Kidney epithelial cell (primary cell): Measurements from ENCODE around the gene TEK. TPM values are rescaled to one million over a fixed set of nuclear protein-coding genes. Genes with fewer than 3 reads are reported as not detected.

Source experiments
- DNase-seq: peaks from one replicate; pipeline ENCODE4 v3.0.0-alpha.2; 2010; ENCODE audit warnings: low read depth
- H3K27me3 ChIP-seq: 2 replicates; pipeline ENCODE4 v1.6.0; 2011; ENCODE audit warnings: low read length; ENCODE audit not compliant: control insufficient read depth, insufficient read depth
- H3K36me3 ChIP-seq: 2 replicates; pipeline ENCODE4 v1.5.1; 2011; ENCODE audit warnings: low read length; ENCODE audit not compliant: control insufficient read depth, insufficient read depth
- H3K4me3 ChIP-seq: 2 replicates; pipeline ENCODE4 v1.5.1; 2011; ENCODE audit warnings: low read depth, mild to moderate bottlenecking, control low read depth, low read length
- CTCF ChIP-seq: IDR thresholded peaks from 2 replicates; pipeline ENCODE4 v1.5.1; 2011; ENCODE audit warnings: mild to moderate bottlenecking, moderate library complexity, low read length, control low read depth, inconsistent platforms; ENCODE audit not compliant: insufficient read depth, poor library complexity, severe bottlenecking
- total RNA-seq: library from RNA; depleted of rRNA; stranded (reverse); fragments of >200 nt; gene quantifications from 2 replicates; pipeline ENCODE4 v1.2.3, GENCODE V29; 2015

TEK gene
- total RNA-seq, 1 donor from 2014 or later: 0.33 TPM

DNA sequence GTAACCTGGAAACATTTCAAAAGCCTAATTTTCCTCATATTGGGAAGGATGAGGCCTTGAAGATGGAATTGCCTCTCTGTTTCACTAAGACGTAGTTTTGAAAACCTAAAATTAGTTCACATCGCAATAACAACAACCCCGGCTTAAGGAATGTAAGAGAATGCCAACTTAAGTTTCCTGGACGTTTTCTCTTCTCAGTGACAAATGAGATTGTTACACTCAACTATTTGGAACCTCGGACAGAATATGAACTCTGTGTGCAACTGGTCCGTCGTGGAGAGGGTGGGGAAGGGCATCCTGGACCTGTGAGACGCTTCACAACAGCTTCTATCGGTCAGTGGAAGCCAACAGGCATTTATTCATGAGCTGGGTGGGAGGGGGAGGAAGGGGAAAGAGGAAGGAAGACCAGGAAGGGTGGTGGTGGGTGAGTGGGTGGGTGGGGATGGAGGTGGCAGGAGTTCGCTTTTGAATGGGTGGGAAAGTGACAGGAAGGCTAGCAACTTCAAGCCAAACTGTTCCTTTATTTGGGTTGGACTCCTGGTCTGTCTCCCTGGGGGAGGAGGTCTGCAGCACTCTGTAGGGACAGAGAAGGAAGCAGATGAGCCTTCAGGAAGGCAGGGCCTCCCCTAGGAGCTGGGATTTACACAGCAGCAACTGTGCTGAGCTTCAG, 83.4 kb downstream of the TEK start:
- DNase-seq: no peak
- H3K4me3 ChIP-seq: no peak overlapping the region
- H3K27me3 ChIP-seq: no peaks in the 10 kb centered on the region
- no peak for TF ChIP-seq CTCF
- H3K36me3 ChIP-seq: no peaks in the 10 kb centered on the region

DNA sequence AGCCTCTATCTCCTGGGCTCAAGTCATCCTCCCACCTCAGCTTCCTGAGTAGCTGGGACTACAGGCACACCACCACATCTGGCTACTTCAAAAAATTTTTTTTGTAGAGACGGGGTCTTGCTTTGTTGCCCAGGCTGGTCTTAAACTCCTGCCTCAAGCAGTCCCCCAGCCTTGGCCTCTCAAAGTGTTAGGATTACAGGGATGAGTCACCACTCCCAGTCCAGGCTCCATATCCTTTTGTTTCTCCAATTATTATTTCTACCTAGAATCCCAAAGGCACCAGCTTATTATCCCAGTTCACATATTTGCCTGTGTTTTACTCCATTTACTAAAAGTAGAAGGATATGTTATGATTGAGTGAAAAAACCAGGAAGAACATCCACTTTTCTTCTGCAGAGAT, 84.9 kb downstream of the TEK start:
- Histone ChIP-seq H3K36me3 (no peaks in the 10 kb centered on the region), H3K4me3 (no peak overlapping the region), H3K27me3 (no peaks in the 10 kb centered on the region)
- DNase-seq: no peak
- no peak for TF ChIP-seq CTCF

DNA sequence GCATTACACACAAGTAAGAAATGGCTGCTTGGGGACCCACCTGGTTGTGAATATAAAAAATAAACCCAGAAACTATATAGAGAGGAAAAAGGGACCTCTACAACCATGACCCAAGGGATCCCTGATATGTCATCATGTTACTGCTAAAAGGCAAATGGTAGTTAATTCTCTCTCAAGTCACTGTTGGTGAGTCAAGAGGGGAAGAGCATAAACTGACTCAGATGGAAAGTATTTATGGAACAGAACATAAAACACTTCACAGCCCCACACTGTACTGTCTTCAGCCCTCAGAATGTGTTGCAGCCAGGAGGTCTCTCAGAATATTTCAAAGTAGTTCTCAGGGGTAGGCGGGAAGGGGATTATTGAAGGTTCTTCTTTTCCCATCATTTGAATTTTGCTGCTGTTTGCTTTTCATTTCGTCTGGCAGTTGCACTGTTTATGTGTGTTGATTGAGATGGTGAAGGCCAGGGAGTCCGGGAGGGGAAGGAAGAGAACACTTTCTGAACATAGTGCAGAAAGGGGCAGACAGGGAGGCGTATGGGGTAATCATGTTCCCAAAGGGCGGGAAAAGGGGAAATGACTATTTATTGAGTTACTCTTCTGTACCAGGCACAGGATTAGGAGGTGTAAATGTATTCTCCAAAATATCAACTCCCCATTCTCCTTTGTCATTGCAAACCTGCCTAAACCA, 85.5 kb downstream of the TEK start:
- H3K27me3 ChIP-seq: no peaks in the 10 kb centered on the region
- no peaks in the 10 kb centered on the region for H3K36me3 ChIP-seq
- no peak for TF ChIP-seq CTCF
- DNase-seq: peak; percentile 61
- no peak overlapping the region for H3K4me3 ChIP-seq

DNA sequence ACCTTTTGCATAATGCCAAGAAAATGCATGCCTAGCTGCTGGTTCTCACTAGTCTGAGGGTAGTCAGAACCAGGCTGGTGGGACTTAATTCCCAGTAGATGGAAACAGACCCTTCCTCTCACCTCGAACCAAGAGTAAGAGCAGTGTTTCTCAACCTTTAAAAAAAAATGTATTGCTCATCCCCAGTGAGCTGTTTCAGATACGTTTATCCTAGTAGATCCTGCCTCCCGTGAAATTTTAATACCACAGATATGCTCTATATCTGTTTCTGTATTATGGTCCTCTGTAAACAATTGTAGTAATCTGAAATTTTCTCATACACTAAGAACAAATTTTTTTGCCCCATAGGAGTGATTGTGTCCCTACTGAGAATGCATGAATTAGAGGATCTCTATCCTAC, 86.2 kb downstream of the TEK start:
- no peak overlapping the region for H3K4me3 ChIP-seq
- no peaks in the 10 kb centered on the region for H3K27me3 ChIP-seq
- no peak for DNase-seq
- no peak for TF ChIP-seq CTCF
- no peaks in the 10 kb centered on the region for H3K36me3 ChIP-seq

DNA sequence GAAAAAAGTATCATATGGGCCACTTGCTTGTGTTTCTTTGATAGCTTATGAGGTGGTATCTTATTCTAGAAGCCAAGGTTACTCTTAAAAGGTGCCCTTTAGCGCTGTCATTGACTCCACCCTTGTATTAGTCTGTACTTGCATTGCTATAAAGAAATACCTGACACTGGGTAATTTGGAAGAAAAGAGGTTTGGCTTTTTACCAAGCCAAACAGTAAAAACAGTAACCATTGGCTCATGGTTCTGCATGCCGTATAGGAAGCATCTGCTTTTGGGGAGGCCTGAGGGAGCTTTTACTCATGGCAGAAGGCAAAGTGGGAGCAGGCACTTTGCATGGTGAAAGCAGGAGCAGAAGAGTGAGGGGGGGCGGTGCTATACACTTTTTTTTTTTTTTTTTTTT, 87.4 kb downstream of the TEK start:
- no peak for TF ChIP-seq CTCF
- H3K27me3 ChIP-seq: no peaks in the 10 kb centered on the region
- no peak overlapping the region for H3K4me3 ChIP-seq
- H3K36me3 ChIP-seq: no peaks in the 10 kb centered on the region
- DNase-seq: no peak

GRCh38 chr9:27198190-27198589, 89.2 kb downstream of the TEK start:
- no peaks in the 10 kb centered on the region for H3K36me3 ChIP-seq
- no peak for DNase-seq
- TF ChIP-seq CTCF: peak; percentile 7
- no peak overlapping the region for H3K4me3 ChIP-seq
- H3K27me3 ChIP-seq: no peaks in the 10 kb centered on the region
